ENCODE results near the gene U2AF2. TPM values are rescaled to one million over a fixed set of nuclear protein-coding genes. Genes with fewer than 3 reads are reported as not detected.

Gene U2AF2
- total and polyA plus RNA-seq, 2 of the 8 experiments (the other 6 are each of a cell fraction or from before 2014, with no cell fraction given): 162 to 252 TPM

DNA sequence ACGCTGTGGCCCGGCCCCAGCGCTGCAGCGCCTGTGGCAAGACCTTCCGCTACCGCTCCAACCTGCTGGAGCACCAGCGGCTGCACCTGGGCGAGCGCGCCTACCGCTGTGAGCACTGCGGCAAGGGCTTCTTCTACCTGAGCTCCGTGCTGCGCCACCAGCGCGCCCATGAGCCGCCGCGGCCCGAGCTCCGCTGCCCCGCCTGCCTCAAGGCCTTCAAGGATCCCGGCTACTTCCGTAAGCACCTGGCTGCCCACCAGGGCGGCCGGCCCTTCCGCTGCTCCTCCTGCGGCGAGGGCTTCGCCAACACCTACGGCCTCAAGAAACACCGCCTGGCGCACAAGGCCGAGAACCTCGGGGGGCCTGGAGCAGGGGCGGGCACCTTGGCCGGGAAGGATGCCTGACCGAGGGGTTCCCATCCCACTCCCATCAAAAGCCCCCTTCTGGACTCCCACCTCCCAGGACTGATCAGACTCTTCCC, 38.4 kb upstream of the U2AF2 start:
- H2AFZ ChIP-seq (ENCODE audit: low read length): no peak overlapping the region
- peak in 1 of 2 experiments; percentile 45 for DNase-seq (ENCODE audit: low read depth in 1 of 2, low spot score in 2 of 2)
- TF ChIP-seq KDM4A (IDR thresholded peaks at IDR 0.05; ENCODE audit: low read depth, low read length, severe bottlenecking): no peak
- TF ChIP-seq RFX5 (IDR thresholded peaks at IDR 0.05; ENCODE audit: borderline replicate concordance, low read depth, low read length): no peak
- no peak for TF ChIP-seq ZNF274 (IDR thresholded peaks at IDR 0.05; ENCODE audit: borderline replicate concordance, extremely low read depth, low read length)
- TF ChIP-seq CHD2 (IDR thresholded peaks at IDR 0.05; ENCODE audit: low read length): no peak
- TF ChIP-seq RAD21 (IDR thresholded peaks at IDR 0.05 in 1 of 2, conservative IDR thresholded peaks at IDR 0.05 in 1 of 2; ENCODE audit: low read depth in 2 of 2, low read length in 2 of 2): no peak
- TF ChIP-seq, protein P1, sequence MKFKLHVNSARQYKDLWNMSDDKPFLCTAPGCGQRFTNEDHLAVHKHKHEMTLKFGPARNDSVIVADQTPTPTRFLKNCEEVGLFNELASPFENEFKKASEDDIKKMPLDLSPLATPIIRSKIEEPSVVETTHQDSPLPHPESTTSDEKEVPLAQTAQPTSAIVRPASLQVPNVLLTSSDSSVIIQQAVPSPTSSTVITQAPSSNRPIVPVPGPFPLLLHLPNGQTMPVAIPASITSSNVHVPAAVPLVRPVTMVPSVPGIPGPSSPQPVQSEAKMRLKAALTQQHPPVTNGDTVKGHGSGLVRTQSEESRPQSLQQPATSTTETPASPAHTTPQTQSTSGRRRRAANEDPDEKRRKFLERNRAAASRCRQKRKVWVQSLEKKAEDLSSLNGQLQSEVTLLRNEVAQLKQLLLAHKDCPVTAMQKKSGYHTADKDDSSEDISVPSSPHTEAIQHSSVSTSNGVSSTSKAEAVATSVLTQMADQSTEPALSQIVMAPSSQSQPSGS (IDR thresholded peaks at IDR 0.05; ENCODE audit: low read length): no peak

More for the DNA sequence above, 38.4 kb upstream of the U2AF2 start:
- H3K18ac ChIP-seq (ENCODE audit: extremely low read depth, low read length): no peak overlapping the region
- 96% methylated on average over 38 of the region's 38 CpGs; no CpG with 5 or more reads in 1 of the 2 experiments for WGBS, 2 experiments (ENCODE audit: extremely low coverage in 1 of 2, insufficient coverage in 1 of 2, insufficient read length in 1 of 2, insufficient replicate concordance in 2 of 2, low coverage in 1 of 2, low lambda C conversion rate in 2 of 2, missing lambda C conversion rate in 1 of 2)
- no peaks in the 10 kb centered on the region for H3K79me2 ChIP-seq (ENCODE audit: control insufficient read depth in 1 of 2, insufficient read depth in 2 of 2, low read length in 2 of 2)
- no peak overlapping the region for H4K5ac ChIP-seq (ENCODE audit: insufficient read length, low read depth, low read length)
- no peak overlapping the region for H3K4me3 ChIP-seq (ENCODE audit: extremely low read depth in 1 of 4, insufficient read depth in 2 of 4, low read depth in 3 of 4, low read length in 4 of 4)
- H3K23ac ChIP-seq (ENCODE audit: insufficient read length): no peak overlapping the region
- no peaks in the 10 kb centered on the region; a peak in 1 of 4 replicates for H3K9me3 ChIP-seq (ENCODE audit: insufficient read depth in 2 of 2, low read depth in 1 of 2, low read length in 1 of 2)
- H3K4me2 ChIP-seq (ENCODE audit: insufficient read depth in 1 of 2, low read depth in 2 of 2, low read length in 2 of 2): no peak overlapping the region
- H2BK15ac ChIP-seq (ENCODE audit: low read length): no peak overlapping the region
- H3K79me1 ChIP-seq (ENCODE audit: low read depth, low read length): no peaks in the 10 kb centered on the region
- H2BK5ac ChIP-seq (ENCODE audit: low read depth, low read length): no peak overlapping the region
- H4K20me1 ChIP-seq (replicated peaks in 1 of 2; ENCODE audit: control insufficient read depth in 1 of 2, insufficient read depth in 2 of 2, low read length in 2 of 2): peaks cover 6 to 10% of the 10 kb centered on the region in 2 experiments
- H3K4me1 ChIP-seq (replicated peaks in 1 of 4; ENCODE audit: control insufficient read depth in 3 of 4, insufficient read depth in 4 of 4, low read length in 3 of 4): no peaks in the 10 kb centered on the region
- no peak overlapping the region for H3K9ac ChIP-seq (replicated peaks in 1 of 4; ENCODE audit: extremely low read depth in 1 of 4, low read depth in 3 of 4, low read length in 3 of 4)
- H3K27ac ChIP-seq (ENCODE audit: low read depth, low read length): no peak overlapping the region
- no peak overlapping the region for H2AK5ac ChIP-seq (ENCODE audit: low read depth, low read length)
- no peak overlapping the region for H3K56ac ChIP-seq (replicated peaks; ENCODE audit: insufficient read length, low read depth, low read length)
- no peak overlapping the region for H3K4ac ChIP-seq (replicated peaks; ENCODE audit: insufficient read length, low read depth, low read length)
- H2BK12ac ChIP-seq (ENCODE audit: low read depth, low read length): no peak overlapping the region
- H4K8ac ChIP-seq (ENCODE audit: extremely low read depth, insufficient read depth, low read length): no peak overlapping the region; the same call in none of the 2 replicates
- ChIA-PET POLR2A (ENCODE audit: partially characterized antibody) (interaction anchor here (0.5 to 3.2 kb wide), 6 partner anchors 10 to 145 kb away, joined by 3 to 12 read pairs (median 3); partner anchors contain the start of genes FIZ1, ZNF580 and ZNF865), CTCF (ENCODE audit: partially characterized antibody) (interaction anchor here (0.5 kb wide), 1 partner anchor 355 kb away, joined by 3 read pairs; no protein-coding TSS in a partner anchor)
- no peak for FAIRE-seq
- no peak overlapping the region for H2BK120ac ChIP-seq (replicated peaks; ENCODE audit: low read depth, low read length)
- H4K91ac ChIP-seq (replicated peaks; ENCODE audit: insufficient read length, low read length): no peak overlapping the region
- H3K36me3 ChIP-seq (ENCODE audit: control insufficient read depth in 2 of 4, insufficient read depth in 4 of 4, low read length in 3 of 4): peaks cover 0 to 33% (median 2%) of the 10 kb centered on the region in 4 experiments; a peak in 6 of 8 replicates
- no peaks in the 10 kb centered on the region for H3K23me2 ChIP-seq (ENCODE audit: low read depth, low read length)
- H2BK20ac ChIP-seq (ENCODE audit: low read length): no peak overlapping the region
- H3K27me3 ChIP-seq (replicated peaks in 1 of 4; ENCODE audit: control insufficient read depth in 3 of 4, extremely low read depth in 1 of 4, insufficient read depth in 3 of 4, low read length in 3 of 4): peaks cover 0 to 2% (median 0%) of the 10 kb centered on the region in 4 experiments; a peak in 1 of 7 replicates
- no peak overlapping the region for H3K14ac ChIP-seq (ENCODE audit: insufficient read length)

All from H1 (cell line).